OCI-LY7 (cell line): ENCODE measurements around the gene SSBP2. TPM values are rescaled to one million over a fixed set of nuclear protein-coding genes. Genes with fewer than 3 reads are reported as not detected.
"Not testable (repeated sequence)": the region's sequence is repeated elsewhere in the genome, so short reads cannot be mapped to it uniquely, and the experiment has no call there.

ENCODE experiments used
- BruUV-seq: library from RNA; stranded (reverse); fragments of 400-500 nt; replicated peaks from 2 replicates; lab custom pipeline; 2021; lab: Mats Ljungman, UMichigan
- CTCF ChIA-PET: fragments of 300-600 bp; sonication (Branson Sonifier 250); formaldehyde crosslinking; loops from one replicate; lab custom pipeline; 2022; ENCODE audit warnings: antibody characterized with exemption; ENCODE audit not compliant: unreplicated experiment; lab: Charles Lee
- POLR2A ChIA-PET: fragments of 300-600 bp; sonication (Branson Sonifier 250); formaldehyde crosslinking; loops from one replicate; lab custom pipeline; 2022; ENCODE audit warnings: antibody characterized with exemption; lab: Charles Lee
- DNase-seq: peaks from one replicate; pipeline ENCODE4 v3.0.0-alpha.2; 2015; ENCODE audit warnings: low spot score
- H2AFZ ChIP-seq: fragments of 200-600 bp; sonication (generic), shearing (Covaris generic); 2 replicates; pipeline ENCODE4 v1.6.1; 2014; ENCODE audit warnings: mild to moderate bottlenecking, antibody characterized with exemption, low read length, moderate library complexity
- H3K27ac ChIP-seq: fragments of 200-600 bp; sonication (generic); 2 replicates; pipeline ENCODE4 v1.5.1; 2014; ENCODE audit warnings: mixed run types, low read depth, mild to moderate bottlenecking, moderate library complexity, low read length, inconsistent platforms; ENCODE audit not compliant: poor library complexity, severe bottlenecking
- H3K36me3 ChIP-seq: fragments of 200-600 bp; sonication (generic); 2 replicates; pipeline ENCODE4 v1.6.1; 2014; ENCODE audit warnings: mild to moderate bottlenecking, antibody characterized with exemption, low read length, moderate library complexity, mixed read lengths; ENCODE audit not compliant: insufficient read depth
- H3K4me1 ChIP-seq: fragments of 200-600 bp; sonication (generic); 2 replicates; pipeline ENCODE4 v1.5.1; 2014; ENCODE audit warnings: mild to moderate bottlenecking, low read length; ENCODE audit not compliant: insufficient read depth, poor library complexity, severe bottlenecking
- H3K4me2 ChIP-seq: fragments of 200-600 bp; sonication (generic); 2 replicates; pipeline ENCODE4 v1.6.1; 2014; ENCODE audit warnings: mild to moderate bottlenecking, low read length
- H3K4me3 ChIP-seq: fragments of 200-600 bp; sonication (generic); 2 replicates; pipeline ENCODE4 v1.5.1; 2014; ENCODE audit warnings: mild to moderate bottlenecking, low read depth, low read length; ENCODE audit not compliant: poor library complexity, severe bottlenecking
- H3K79me2 ChIP-seq: fragments of 200-600 bp; sonication (generic); 2 replicates; pipeline ENCODE4 v1.6.1; 2016; ENCODE audit warnings: low read depth, mild to moderate bottlenecking, low read length, moderate library complexity, mixed read lengths; ENCODE audit not compliant: insufficient read depth
- H3K9me2 ChIP-seq: fragments of 200-600 bp; sonication (generic); 2 replicates; pipeline ENCODE4 v1.6.1; 2016; ENCODE audit warnings: mild to moderate bottlenecking, low read length, mixed read lengths; ENCODE audit not compliant: insufficient read depth
- H3K9me3 ChIP-seq: fragments of 200-600 bp; sonication (generic); 2 replicates; pipeline ENCODE4 v1.6.1; 2014; ENCODE audit warnings: mild to moderate bottlenecking, mixed run types, low read length, mixed read lengths
- H4K20me1 ChIP-seq: fragments of 200-600 bp; sonication (generic); 2 replicates; pipeline ENCODE4 v1.6.1; 2014; ENCODE audit warnings: mild to moderate bottlenecking, antibody characterized with exemption, low read length, moderate library complexity, mixed read lengths; ENCODE audit not compliant: insufficient read depth
- EZH2phosphoT487 ChIP-seq: fragments of 200-600 bp; sonication (generic); IDR thresholded peaks from 2 replicates; pipeline ENCODE4 v1.6.1; 2018; ENCODE audit warnings: low read depth, borderline replicate concordance, mild to moderate bottlenecking, mixed run types, antibody characterized with exemption, low read length, moderate library complexity, mixed read lengths
- intact Hi-C: fragments of 100-400 bp; cut with micrococcal nuclease; formaldehyde crosslinking; loops from one replicate; pipeline ENCODE4 v1.10.0; 2022; ENCODE audit not compliant: unreplicated experiment
- total RNA-seq, 2 experiments: library from RNA; depleted of rRNA in 1 of 2; stranded (reverse); fragments of >200 nt in 1 of 2; shearing (Covaris generic) in 1 of 2; gene quantifications; 2 replicates each; pipeline ENCODE4 v1.2.3, GENCODE V29; 2014 to 2022
- TF ChIP-seq, protein P1 (sequence below): fragments of 200-600 bp; sonication (generic); conservative IDR thresholded peaks from 2 replicates; pipeline ENCODE4 v1.5.1; 2014; ENCODE audit warnings: mild to moderate bottlenecking, antibody characterized with exemption, low read length, moderate library complexity, mixed read lengths

The SSBP2 gene
- total RNA-seq, 2 experiments from 2014 or later, result 140 to 172 TPM

DNA sequence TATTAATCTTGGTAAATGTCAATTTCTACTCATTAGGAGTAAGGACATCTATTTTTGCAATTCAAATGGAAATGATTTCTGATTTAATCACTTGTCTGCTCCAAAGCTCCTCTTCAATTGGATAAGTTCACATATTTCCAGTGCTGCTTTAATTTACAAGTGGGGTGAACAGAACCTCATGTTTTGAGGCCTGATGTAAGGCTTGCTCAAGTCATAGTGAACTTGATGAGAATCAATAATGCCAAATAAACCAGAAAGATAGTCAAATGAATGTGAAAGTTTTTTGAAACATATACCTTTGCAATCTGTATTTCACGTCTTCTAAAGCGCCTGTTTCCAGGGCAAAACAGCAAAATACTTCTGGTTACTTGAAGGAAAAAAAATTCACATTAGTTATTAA lies 341.5 kb downstream of the SSBP2 start:
- no peak overlapping the region for H2AFZ ChIP-seq

DNA sequence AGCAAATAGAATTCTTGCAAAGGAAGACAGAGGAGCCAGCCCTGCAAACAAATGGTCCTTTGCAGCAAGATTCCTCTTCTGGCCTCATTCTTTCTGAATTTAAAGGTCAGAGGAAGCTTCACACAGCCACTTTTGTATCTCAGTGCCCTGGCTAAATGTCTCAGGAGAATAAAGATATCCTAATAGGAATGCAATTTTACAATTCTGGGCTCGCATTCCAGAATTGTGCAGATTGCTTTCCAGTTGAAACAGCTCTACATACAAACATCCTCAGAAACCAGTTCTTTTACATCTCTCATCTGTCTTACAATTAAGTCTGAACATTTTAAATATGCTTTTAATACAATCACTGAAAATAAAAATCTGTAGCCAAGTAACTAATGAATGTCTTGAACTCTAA lies 342.4 kb downstream of the SSBP2 start:
- Histone ChIP-seq H3K9me2 (no peaks in the 10 kb centered on the region), H3K4me1 (no peaks in the 10 kb centered on the region), H3K79me2 (no peaks in the 10 kb centered on the region), H4K20me1 (no peaks in the 10 kb centered on the region), H3K36me3 (peaks cover 7% of the 10 kb centered on the region; the same call in 1 of the 2 replicates), H3K9me3 (no peaks in the 10 kb centered on the region), H2AFZ (no peak overlapping the region), H3K4me3 (no peak overlapping the region), H3K4me2 (no peak overlapping the region), H3K27ac (no peak overlapping the region)
- BruUV-seq, result no TSS peak
- ChIA-PET CTCF (no interaction called here), POLR2A (no interaction called here)
- DNase-seq, result no peak
- intact Hi-C loops, result no loop called here
- TF ChIP-seq, protein P1, sequence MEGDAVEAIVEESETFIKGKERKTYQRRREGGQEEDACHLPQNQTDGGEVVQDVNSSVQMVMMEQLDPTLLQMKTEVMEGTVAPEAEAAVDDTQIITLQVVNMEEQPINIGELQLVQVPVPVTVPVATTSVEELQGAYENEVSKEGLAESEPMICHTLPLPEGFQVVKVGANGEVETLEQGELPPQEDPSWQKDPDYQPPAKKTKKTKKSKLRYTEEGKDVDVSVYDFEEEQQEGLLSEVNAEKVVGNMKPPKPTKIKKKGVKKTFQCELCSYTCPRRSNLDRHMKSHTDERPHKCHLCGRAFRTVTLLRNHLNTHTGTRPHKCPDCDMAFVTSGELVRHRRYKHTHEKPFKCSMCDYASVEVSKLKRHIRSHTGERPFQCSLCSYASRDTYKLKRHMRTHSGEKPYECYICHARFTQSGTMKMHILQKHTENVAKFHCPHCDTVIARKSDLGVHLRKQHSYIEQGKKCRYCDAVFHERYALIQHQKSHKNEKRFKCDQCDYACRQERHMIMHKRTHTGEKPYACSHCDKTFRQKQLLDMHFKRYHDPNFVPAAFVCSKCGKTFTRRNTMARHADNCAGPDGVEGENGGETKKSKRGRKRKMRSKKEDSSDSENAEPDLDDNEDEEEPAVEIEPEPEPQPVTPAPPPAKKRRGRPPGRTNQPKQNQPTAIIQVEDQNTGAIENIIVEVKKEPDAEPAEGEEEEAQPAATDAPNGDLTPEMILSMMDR, result no peak
- TF ChIP-seq EZH2phosphoT487, result no peak

More for the DNA sequence above, 341.5 kb downstream of the SSBP2 start:
- Histone ChIP-seq H3K27ac (no peak overlapping the region), H3K4me1 (no peaks in the 10 kb centered on the region), H3K79me2 (no peaks in the 10 kb centered on the region), H3K4me3 (no peak overlapping the region), H3K36me3 (peaks cover 9% of the 10 kb centered on the region; the same call in 1 of the 2 replicates), H3K9me3 (no peaks in the 10 kb centered on the region), H3K9me2 (no peaks in the 10 kb centered on the region), H4K20me1 (no peaks in the 10 kb centered on the region), H3K4me2 (no peak overlapping the region)
- no TSS peak for BruUV-seq
- intact Hi-C loops, result no loop called here
- CTCF ChIA-PET, result no interaction called here
- no peak for DNase-seq
- TF ChIP-seq EZH2phosphoT487, result no peak
- TF ChIP-seq, protein P1, result no peak
- POLR2A ChIA-PET, result interaction anchor here (0.6 kb wide), 1 partner anchor 335 kb away, joined by 3 read pairs; no protein-coding TSS in a partner anchor

DNA sequence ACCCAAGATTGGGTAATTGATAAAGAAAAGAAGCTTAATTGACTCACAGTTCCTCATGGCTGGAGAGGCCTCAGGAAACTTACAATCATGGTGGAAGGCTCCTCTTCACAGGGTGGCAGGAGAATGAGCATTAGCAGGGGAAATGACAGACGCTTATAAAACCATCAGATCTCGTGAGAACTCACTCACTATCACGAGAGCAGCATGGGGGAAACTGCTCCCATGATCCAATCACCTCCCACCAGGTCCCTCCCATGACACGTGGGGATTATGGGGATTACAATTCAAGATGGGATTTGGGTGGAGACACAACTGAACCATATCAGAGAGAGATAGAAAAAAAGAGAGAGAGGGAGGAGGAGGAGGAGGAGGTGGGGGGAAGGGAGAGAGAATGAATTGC lies 343.1 kb downstream of the SSBP2 start:
- H3K36me3 ChIP-seq, H3K79me2 ChIP-seq, H3K4me1 ChIP-seq, H3K4me2 ChIP-seq, BruUV-seq, H3K9me2 ChIP-seq, H3K9me3 ChIP-seq, DNase-seq, H3K4me3 ChIP-seq, H4K20me1 ChIP-seq, intact Hi-C loops, H3K27ac ChIP-seq, H2AFZ ChIP-seq, CTCF ChIA-PET, POLR2A ChIA-PET: not testable (repeated sequence)
